HG03097 (cell line): ENCODE results near the gene SAMSN1.

Experiments
- ATAC-seq: cut with Tn5 transposase; IDR thresholded peaks from one replicate; pipeline ENCODE4 v1.9.1; 2021; ENCODE audit not compliant: unreplicated experiment, low FRiP score

Gene SAMSN1

GRCh38 chr21:14452031-14452726 is 93.9 kb downstream of the SAMSN1 start:
- no peak for ATAC-seq

DNA sequence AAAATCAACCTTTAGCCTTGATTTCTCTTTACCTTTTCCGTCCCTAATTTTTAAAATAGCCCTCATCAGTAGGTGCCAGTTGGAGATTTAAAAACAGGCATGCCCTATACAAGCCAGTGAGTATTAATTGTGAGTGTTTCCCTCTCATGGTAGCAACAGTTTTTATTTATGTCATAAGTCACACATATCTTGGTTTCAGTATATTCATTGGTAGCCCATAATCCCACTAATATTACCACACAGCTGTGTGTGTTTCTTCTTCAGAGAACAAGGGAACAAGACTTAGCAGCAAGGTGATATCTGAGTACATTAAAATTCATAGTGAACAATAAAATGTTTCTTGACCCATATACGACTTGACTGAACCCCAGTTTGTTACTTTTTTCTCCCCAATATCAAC is 94.6 kb downstream of the SAMSN1 start:
- ATAC-seq: no peak

GRCh38 chr21:14448784-14449183 is 97.3 kb downstream of the SAMSN1 start:
- no peak for ATAC-seq

- ATAC-seq: no peak
Measured at GRCh38 chr21:14438211-14438610, 107.9 kb downstream of the SAMSN1 start.

GRCh38 chr21:14435423-14435822 is 110.7 kb downstream of the SAMSN1 start:
- ATAC-seq: no peak
